ENCODE data around the gene SKOR2.
A peak's percentile ranks its signal among the peaks of the same experiment; 100 is the strongest.
"Not testable (repeated sequence)": the region's sequence is repeated elsewhere in the genome, so short reads cannot be mapped to it uniquely, and the experiment has no call there.

SKOR2 gene

DNA sequence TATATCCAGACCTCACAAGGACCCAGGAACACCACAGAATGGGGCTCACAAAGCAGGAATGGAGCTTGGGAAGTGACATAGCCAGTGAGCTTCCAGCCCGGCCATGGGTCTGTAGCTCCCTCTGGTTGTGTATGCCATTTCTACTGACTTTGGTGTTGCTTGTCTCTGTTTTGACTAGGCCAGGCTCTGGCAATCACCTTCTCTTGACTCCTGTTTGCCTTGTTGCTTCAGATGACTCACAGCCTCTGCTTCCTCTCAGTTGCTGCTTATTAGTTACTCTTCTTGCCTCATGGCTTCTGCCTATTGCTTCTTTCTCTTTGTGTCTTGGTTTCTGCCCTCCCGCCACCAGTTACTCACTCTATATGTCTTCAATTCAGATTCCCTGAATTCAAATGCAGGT lies 59.5 kb downstream of the SKOR2 start:
- no peaks in the 10 kb centered on the region for H3K9me3 ChIP-seq (ENCODE audit: control extremely low read depth in 1 of 5, control insufficient read depth in 4 of 5, insufficient read depth in 2 of 5, low read depth in 1 of 5, low read length in 4 of 5)
- no peaks in the 10 kb centered on the region for H3K4me1 ChIP-seq (ENCODE audit: control extremely low read depth in 1 of 4, control insufficient read depth in 4 of 4, insufficient read depth in 4 of 4, low read length in 3 of 4)
- ChIA-PET POLR2A (no interaction called here), CTCF (interaction anchor here (0.7 to 1.6 kb wide), 3 partner anchors 10 to 13 kb away, joined by 3 to 6 read pairs (median 4); no protein-coding TSS in a partner anchor)
- WGBS (ENCODE audit: insufficient coverage) = 96% methylated on average over 2 of the region's 2 CpGs
- H3K4me3 ChIP-seq (ENCODE audit: control insufficient read depth in 1 of 7, extremely low read depth in 1 of 7, insufficient read depth in 4 of 7, low read depth in 2 of 7, low read length in 6 of 7) = no peak overlapping the region
- H3K27me3 ChIP-seq (replicated peaks in 2 of 5; ENCODE audit: control insufficient read depth in 4 of 5, insufficient read depth in 5 of 5, low read length in 4 of 5) = peaks cover 0 to 6% (median 0%) of the 10 kb centered on the region in 5 experiments
- no peak overlapping the region for H3K27ac ChIP-seq (ENCODE audit: insufficient read depth in 1 of 2, low read depth in 1 of 2, low read length in 2 of 2, poor library complexity in 1 of 2, severe bottlenecking in 2 of 2)
- no peaks in the 10 kb centered on the region for H3K36me3 ChIP-seq (ENCODE audit: control insufficient read depth in 4 of 4, insufficient read depth in 4 of 4, low read length in 3 of 4)
- no peak for DNase-seq

DNA sequence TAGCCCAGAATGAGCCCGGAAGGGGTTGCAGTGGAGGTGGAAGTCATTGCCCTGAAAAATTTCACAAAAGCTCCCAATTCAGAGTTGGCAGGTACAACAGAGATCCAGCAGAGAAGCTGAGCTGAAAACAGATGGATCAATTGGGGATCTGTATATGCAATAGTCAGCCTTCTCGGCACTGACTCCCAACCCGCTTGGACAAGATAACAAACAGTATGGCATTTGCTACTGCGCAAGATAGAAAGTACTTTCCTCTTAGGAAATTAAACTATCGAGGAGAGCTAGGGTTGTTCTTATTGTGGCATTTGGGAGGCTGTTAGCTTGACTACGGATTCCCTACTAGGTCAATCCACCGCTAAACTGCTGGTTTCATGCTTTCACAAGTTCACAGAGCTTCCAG lies 63.7 kb downstream of the SKOR2 start:
- peaks cover 0 to 12% (median 10%) of the 10 kb centered on the region in 5 experiments for H3K9me3 ChIP-seq (ENCODE audit: control extremely low read depth in 1 of 5, control insufficient read depth in 4 of 5, insufficient read depth in 2 of 5, low read depth in 1 of 5, low read length in 4 of 5)
- H3K27me3 ChIP-seq (replicated peaks in 2 of 5; ENCODE audit: control insufficient read depth in 4 of 5, insufficient read depth in 5 of 5, low read length in 4 of 5) = peaks cover 0 to 2% (median 0%) of the 10 kb centered on the region in 5 experiments
- no peaks in the 10 kb centered on the region for H3K4me1 ChIP-seq (ENCODE audit: control extremely low read depth in 1 of 4, control insufficient read depth in 4 of 4, insufficient read depth in 4 of 4, low read length in 3 of 4)
- WGBS (ENCODE audit: insufficient coverage) = 80% methylated on average over 5 of the region's 7 CpGs
- CTCF ChIA-PET = interaction anchor here (1.1 to 1.2 kb wide), 2 partner anchors 17 to 83 kb away, joined by 3 to 4 read pairs; no protein-coding TSS in a partner anchor
- H3K4me3 ChIP-seq (ENCODE audit: control insufficient read depth in 1 of 7, extremely low read depth in 1 of 7, insufficient read depth in 4 of 7, low read depth in 2 of 7, low read length in 6 of 7) = no peak overlapping the region
- H3K27ac ChIP-seq (ENCODE audit: insufficient read depth in 1 of 2, low read depth in 1 of 2, low read length in 2 of 2, poor library complexity in 1 of 2, severe bottlenecking in 2 of 2) = no peak overlapping the region
- no peaks in the 10 kb centered on the region for H3K36me3 ChIP-seq (ENCODE audit: control insufficient read depth in 4 of 4, insufficient read depth in 4 of 4, low read length in 3 of 4)
- no peak for DNase-seq
- POLR2A ChIA-PET = no interaction called here

DNA sequence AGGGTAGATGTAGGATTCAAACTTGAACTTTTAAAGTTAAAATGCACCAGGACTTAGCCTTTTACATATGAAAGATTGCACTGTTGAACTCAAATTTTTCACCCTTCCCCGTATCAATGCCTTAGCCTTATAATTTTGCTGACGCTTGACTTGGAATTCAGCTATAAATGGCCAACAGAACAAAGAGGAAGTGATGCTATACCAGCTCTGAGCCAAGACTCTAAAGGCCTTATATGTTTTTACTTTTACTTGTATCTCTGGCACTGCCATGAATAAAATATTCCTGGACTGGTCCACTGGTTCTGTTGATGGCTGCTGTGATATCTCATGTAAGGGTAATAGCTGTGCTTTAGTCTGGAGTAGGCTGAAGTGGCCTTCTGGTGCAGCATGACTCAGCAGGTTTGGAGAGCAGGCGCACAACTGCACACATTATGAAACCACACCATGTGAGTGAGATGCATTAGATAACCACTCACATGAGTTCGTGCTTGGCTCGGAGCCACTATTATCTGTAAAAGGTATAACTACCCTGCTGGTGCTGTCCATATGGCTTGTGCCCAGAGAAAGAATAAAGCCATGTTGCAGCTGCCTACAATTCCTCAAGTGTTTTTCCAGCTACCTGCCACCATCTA lies 66.9 kb downstream of the SKOR2 start:
- ChIA-PET CTCF (no interaction called here), POLR2A (no interaction called here)
- Histone ChIP-seq H3K27ac (ENCODE audit: insufficient read depth in 1 of 2, low read depth in 1 of 2, low read length in 2 of 2, poor library complexity in 1 of 2, severe bottlenecking in 2 of 2) (no peak overlapping the region), H3K36me3 (ENCODE audit: control insufficient read depth in 4 of 4, insufficient read depth in 4 of 4, low read length in 3 of 4) (no peaks in the 10 kb centered on the region), H3K9me3 (ENCODE audit: control extremely low read depth in 1 of 5, control insufficient read depth in 4 of 5, insufficient read depth in 2 of 5, low read depth in 1 of 5, low read length in 4 of 5) (peaks cover 0 to 12% (median 10%) of the 10 kb centered on the region in 5 experiments), H3K27me3 (replicated peaks in 2 of 5; ENCODE audit: control insufficient read depth in 4 of 5, insufficient read depth in 5 of 5, low read length in 4 of 5) (peaks cover 0 to 1% (median 0%) of the 10 kb centered on the region in 5 experiments), H3K4me1 (ENCODE audit: control extremely low read depth in 1 of 4, control insufficient read depth in 4 of 4, insufficient read depth in 4 of 4, low read length in 3 of 4) (no peaks in the 10 kb centered on the region), H3K4me3 (ENCODE audit: control insufficient read depth in 1 of 7, extremely low read depth in 1 of 7, insufficient read depth in 4 of 7, low read depth in 2 of 7, low read length in 6 of 7) (no peak overlapping the region)
- 73% methylated on average over 5 of the region's 5 CpGs for WGBS (ENCODE audit: insufficient coverage)
- DNase-seq = peak; percentile 25 to 69 (median 60)

GRCh38 chr18:47182156-47182555 lies 69.3 kb downstream of the SKOR2 start:
- CTCF ChIA-PET = interaction anchor here (0.9 kb wide), 1 partner anchor 10 kb away, joined by 3 read pairs; no protein-coding TSS in a partner anchor
- H3K4me3 ChIP-seq (ENCODE audit: control insufficient read depth in 1 of 7, extremely low read depth in 1 of 7, insufficient read depth in 4 of 7, low read depth in 2 of 7, low read length in 6 of 7); H3K27ac ChIP-seq (ENCODE audit: insufficient read depth in 1 of 2, low read depth in 1 of 2, low read length in 2 of 2, poor library complexity in 1 of 2, severe bottlenecking in 2 of 2); DNase-seq; POLR2A ChIA-PET; H3K4me1 ChIP-seq (ENCODE audit: control extremely low read depth in 1 of 4, control insufficient read depth in 4 of 4, insufficient read depth in 4 of 4, low read length in 3 of 4); H3K36me3 ChIP-seq (ENCODE audit: control insufficient read depth in 4 of 4, insufficient read depth in 4 of 4, low read length in 3 of 4); H3K27me3 ChIP-seq (replicated peaks in 2 of 5; ENCODE audit: control insufficient read depth in 4 of 5, insufficient read depth in 5 of 5, low read length in 4 of 5): not testable (repeated sequence)
- H3K9me3 ChIP-seq (ENCODE audit: control extremely low read depth in 1 of 5, control insufficient read depth in 4 of 5, insufficient read depth in 2 of 5, low read depth in 1 of 5, low read length in 4 of 5) = peaks cover 0 to 12% (median 10%) of the 10 kb centered on the region in 5 experiments
- WGBS (ENCODE audit: insufficient coverage) = 93% methylated on average over 3 of the region's 5 CpGs

- no peaks in the 10 kb centered on the region for H3K36me3 ChIP-seq (ENCODE audit: control insufficient read depth in 4 of 4, insufficient read depth in 4 of 4, low read length in 3 of 4)
- no peak for DNase-seq
- peaks cover 0 to 12% (median 10%) of the 10 kb centered on the region in 5 experiments for H3K9me3 ChIP-seq (ENCODE audit: control extremely low read depth in 1 of 5, control insufficient read depth in 4 of 5, insufficient read depth in 2 of 5, low read depth in 1 of 5, low read length in 4 of 5)
- H3K4me1 ChIP-seq (ENCODE audit: control extremely low read depth in 1 of 4, control insufficient read depth in 4 of 4, insufficient read depth in 4 of 4, low read length in 3 of 4) = peaks cover 0 to under 1% (median 0%) of the 10 kb centered on the region in 4 experiments
- ChIA-PET CTCF (no interaction called here), POLR2A (no interaction called here)
- H3K27me3 ChIP-seq (replicated peaks in 2 of 5; ENCODE audit: control insufficient read depth in 4 of 5, insufficient read depth in 5 of 5, low read length in 4 of 5) = no peaks in the 10 kb centered on the region
- H3K27ac ChIP-seq (ENCODE audit: insufficient read depth in 1 of 2, low read depth in 1 of 2, low read length in 2 of 2, poor library complexity in 1 of 2, severe bottlenecking in 2 of 2) = no peak overlapping the region
- H3K4me3 ChIP-seq (ENCODE audit: control insufficient read depth in 1 of 7, extremely low read depth in 1 of 7, insufficient read depth in 4 of 7, low read depth in 2 of 7, low read length in 6 of 7) = no peak overlapping the region
- WGBS (ENCODE audit: insufficient coverage) = no CpG with 5 or more reads among the region's 3 CpGs
Observed at GRCh38 chr18:47180765-47181164, 70.7 kb downstream of the SKOR2 start.

DNA sequence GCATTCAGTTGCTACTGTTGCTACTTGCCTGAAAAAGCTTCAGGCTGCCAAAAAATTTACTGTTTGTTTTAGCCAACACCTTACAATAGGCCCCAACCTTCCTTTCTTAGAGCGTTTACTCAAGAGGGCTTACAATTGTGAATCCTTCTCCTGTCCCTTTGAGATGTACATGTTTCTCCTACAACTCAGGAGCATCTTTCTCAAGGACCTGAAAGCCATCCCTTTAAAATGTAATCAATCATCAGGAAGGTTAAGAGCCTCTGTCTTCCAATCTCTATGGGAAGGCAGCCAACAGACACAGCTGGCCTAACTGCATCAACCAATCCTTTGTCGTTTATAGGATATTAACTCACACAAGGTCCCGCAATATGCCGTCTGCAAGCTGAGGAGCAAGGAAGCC lies 71.9 kb downstream of the SKOR2 start:
- Histone ChIP-seq H3K27ac (ENCODE audit: insufficient read depth in 1 of 2, low read depth in 1 of 2, low read length in 2 of 2, poor library complexity in 1 of 2, severe bottlenecking in 2 of 2) (no peak overlapping the region), H3K36me3 (ENCODE audit: control insufficient read depth in 4 of 4, insufficient read depth in 4 of 4, low read length in 3 of 4) (no peaks in the 10 kb centered on the region), H3K4me1 (ENCODE audit: control extremely low read depth in 1 of 4, control insufficient read depth in 4 of 4, insufficient read depth in 4 of 4, low read length in 3 of 4) (peaks cover 0 to 11% (median 9%) of the 10 kb centered on the region in 4 experiments), H3K9me3 (ENCODE audit: control extremely low read depth in 1 of 5, control insufficient read depth in 4 of 5, insufficient read depth in 2 of 5, low read depth in 1 of 5, low read length in 4 of 5) (peaks cover 0 to 6% (median 2%) of the 10 kb centered on the region in 5 experiments), H3K4me3 (ENCODE audit: control insufficient read depth in 1 of 7, extremely low read depth in 1 of 7, insufficient read depth in 4 of 7, low read depth in 2 of 7, low read length in 6 of 7) (no peak overlapping the region), H3K27me3 (replicated peaks in 2 of 5; ENCODE audit: control insufficient read depth in 4 of 5, insufficient read depth in 5 of 5, low read length in 4 of 5) (no peaks in the 10 kb centered on the region)
- 93% methylated on average over 4 of the region's 4 CpGs for WGBS (ENCODE audit: insufficient coverage)
- no peak for DNase-seq
- ChIA-PET CTCF (interaction anchor here (0.6 kb wide), 1 partner anchor 25 kb away, joined by 3 read pairs; no protein-coding TSS in a partner anchor), POLR2A (no interaction called here)

DNA sequence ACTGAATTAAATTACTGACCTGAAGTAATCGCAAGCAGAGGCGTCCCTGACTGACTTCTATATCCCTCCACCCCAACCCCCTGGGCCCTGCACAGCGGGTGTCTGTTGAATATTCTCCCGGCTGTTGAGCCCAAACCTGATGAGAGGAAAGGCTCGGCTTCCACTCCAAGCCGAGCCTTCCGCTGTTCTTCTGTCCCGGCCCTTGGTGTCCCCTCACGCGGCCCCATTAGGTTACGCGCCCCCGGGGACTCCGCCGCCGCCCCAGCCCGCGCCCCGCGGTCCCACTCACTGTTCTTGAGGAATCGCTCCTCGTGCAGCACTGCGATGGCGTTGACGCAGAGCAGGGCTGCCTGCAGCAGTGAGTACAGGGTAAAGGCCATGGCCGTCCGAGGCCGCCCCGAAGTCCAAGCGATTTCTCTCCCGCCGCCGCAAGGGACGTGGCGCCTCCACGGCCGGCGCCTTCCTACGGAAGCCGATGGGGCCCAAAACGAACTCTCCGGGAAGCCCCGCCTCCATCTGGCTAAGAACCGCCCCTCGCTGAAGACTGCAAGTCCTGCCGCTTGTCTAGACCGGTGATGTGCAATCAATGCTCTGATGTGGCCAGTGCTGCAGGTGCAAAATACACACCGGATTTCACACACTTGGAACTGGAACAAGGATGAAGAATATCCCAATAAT lies 75.4 kb downstream of the SKOR2 start, which contains the start of gene IER3IP1:
Gene IER3IP1, minus strand, starts transcription at position 467 of the 678 bp plus-strand sequence. Its CDS starts 87 bp downstream, at position 380.
- POLR2A ChIA-PET = no interaction called here
- 0% methylated on average over 45 of the region's 48 CpGs for WGBS (ENCODE audit: insufficient coverage)
- CTCF ChIA-PET = no interaction called here

More for the DNA sequence above, 75.4 kb downstream of the SKOR2 start, which contains the start of gene IER3IP1:
- Histone ChIP-seq H3K27ac (ENCODE audit: insufficient read depth in 1 of 2, low read depth in 1 of 2, low read length in 2 of 2, poor library complexity in 1 of 2, severe bottlenecking in 2 of 2) (peak within 1 kb of the TSS; percentile 54 to 79), H3K4me3 (ENCODE audit: control insufficient read depth in 1 of 7, extremely low read depth in 1 of 7, insufficient read depth in 4 of 7, low read depth in 2 of 7, low read length in 6 of 7) (peak within 1 kb of the TSS; percentile 81 to 96 (median 92)), H3K4me1 (ENCODE audit: control extremely low read depth in 1 of 4, control insufficient read depth in 4 of 4, insufficient read depth in 4 of 4, low read length in 3 of 4) (peaks cover 0 to 19% (median 13%) of the 10 kb centered on the region in 4 experiments), H3K9me3 (ENCODE audit: control extremely low read depth in 1 of 5, control insufficient read depth in 4 of 5, insufficient read depth in 2 of 5, low read depth in 1 of 5, low read length in 4 of 5) (no peaks in the 10 kb centered on the region), H3K27me3 (replicated peaks in 2 of 5; ENCODE audit: control insufficient read depth in 4 of 5, insufficient read depth in 5 of 5, low read length in 4 of 5) (no peaks in the 10 kb centered on the region), H3K36me3 (ENCODE audit: control insufficient read depth in 4 of 4, insufficient read depth in 4 of 4, low read length in 3 of 4) (no peaks in the 10 kb centered on the region)
- peak; percentile 88 to 93 (median 92) for DNase-seq
